Lower leg skin (tissue), 4 donors: ENCODE measurements around the gene CHST15. TPM values are rescaled to one million over a fixed set of nuclear protein-coding genes. Genes with fewer than 3 reads are reported as not detected.

ENCODE experiments used
- DNase-seq, 2 donors: peaks; one replicate each; pipeline ENCODE4 v3.0.0-alpha.2; 2019; ENCODE audit warnings: low spot score in 2 of 2
- H3K4me3 ChIP-seq: fragments of 200-600 bp; sonication (generic); 2 replicates; pipeline ENCODE4 v1.5.1; 2017; ENCODE audit warnings: mild to moderate bottlenecking, low read depth; ENCODE audit not compliant: poor library complexity, severe bottlenecking
- POLR2A ChIP-seq, 2 donors: fragments of 450-650 bp; IDR thresholded peaks; one replicate each; pipeline ENCODE4 v1.6.1; 2016 to 2017; ENCODE audit warnings: antibody characterized with exemption in 2 of 2, mild to moderate bottlenecking in 1 of 2, moderate library complexity in 1 of 2
- WGBS, 2 donors: methylation state at CpG; one replicate each; pipeline ENCODE4 v1.1.5; 2018; 5-methylcytosine and 5-hydroxymethylcytosine counted together
- intact Hi-C: fragments of 100-400 bp; cut with DNase I; formaldehyde crosslinking; loops from one replicate; pipeline ENCODE4 v1.15.0; 2023; ENCODE audit warnings: low total_unique reads
- total RNA-seq, 4 donors: library from RNA; depleted of rRNA; stranded (reverse); fragments of >200 nt; gene quantifications; one replicate each; pipeline ENCODE4 v1.1.0, GENCODE V29; 2016
- TF ChIP-seq, protein P1 (sequence below), 3 donors: fragments of 450-650 bp; IDR thresholded peaks; one replicate each; pipeline ENCODE4 v1.5.1; 2016; ENCODE audit warnings: antibody characterized with exemption in 3 of 3, mild to moderate bottlenecking in 3 of 3, moderate library complexity in 2 of 3

Gene CHST15
- total RNA-seq, 4 donors from 2014 or later = 17.6 to 29.8 (median 19.4) TPM

DNA sequence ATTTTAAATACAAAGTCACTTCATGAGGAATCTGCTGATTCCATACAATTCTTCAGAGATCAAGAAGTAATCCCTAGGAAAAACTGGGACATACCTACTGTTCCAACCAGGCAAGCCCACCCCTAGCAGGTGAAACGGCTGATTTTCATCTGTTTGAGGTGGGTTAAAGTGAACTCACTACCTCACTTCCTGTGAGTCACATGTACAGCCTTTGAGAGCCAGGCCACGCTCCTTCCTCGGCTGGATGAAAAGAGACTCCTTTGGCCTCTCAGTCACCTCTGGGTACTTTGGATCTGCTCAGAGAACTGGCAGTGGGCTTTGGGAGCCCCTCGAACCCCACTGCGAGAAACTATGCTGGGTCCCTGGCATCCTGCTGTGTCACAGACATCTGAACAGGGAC lies 68.2 kb downstream of the CHST15 start:
- WGBS, 2 donors = 85 to 91% methylated on average over 5 of the region's 5 CpGs
- TF ChIP-seq, protein P1, sequence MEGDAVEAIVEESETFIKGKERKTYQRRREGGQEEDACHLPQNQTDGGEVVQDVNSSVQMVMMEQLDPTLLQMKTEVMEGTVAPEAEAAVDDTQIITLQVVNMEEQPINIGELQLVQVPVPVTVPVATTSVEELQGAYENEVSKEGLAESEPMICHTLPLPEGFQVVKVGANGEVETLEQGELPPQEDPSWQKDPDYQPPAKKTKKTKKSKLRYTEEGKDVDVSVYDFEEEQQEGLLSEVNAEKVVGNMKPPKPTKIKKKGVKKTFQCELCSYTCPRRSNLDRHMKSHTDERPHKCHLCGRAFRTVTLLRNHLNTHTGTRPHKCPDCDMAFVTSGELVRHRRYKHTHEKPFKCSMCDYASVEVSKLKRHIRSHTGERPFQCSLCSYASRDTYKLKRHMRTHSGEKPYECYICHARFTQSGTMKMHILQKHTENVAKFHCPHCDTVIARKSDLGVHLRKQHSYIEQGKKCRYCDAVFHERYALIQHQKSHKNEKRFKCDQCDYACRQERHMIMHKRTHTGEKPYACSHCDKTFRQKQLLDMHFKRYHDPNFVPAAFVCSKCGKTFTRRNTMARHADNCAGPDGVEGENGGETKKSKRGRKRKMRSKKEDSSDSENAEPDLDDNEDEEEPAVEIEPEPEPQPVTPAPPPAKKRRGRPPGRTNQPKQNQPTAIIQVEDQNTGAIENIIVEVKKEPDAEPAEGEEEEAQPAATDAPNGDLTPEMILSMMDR (IDR thresholded peaks at IDR 0.05) = no peak
- TF ChIP-seq POLR2A (IDR thresholded peaks at IDR 0.05) = no peak
- intact Hi-C loops = no loop called here
- DNase-seq = no peak
- no peak overlapping the region for H3K4me3 ChIP-seq

DNA sequence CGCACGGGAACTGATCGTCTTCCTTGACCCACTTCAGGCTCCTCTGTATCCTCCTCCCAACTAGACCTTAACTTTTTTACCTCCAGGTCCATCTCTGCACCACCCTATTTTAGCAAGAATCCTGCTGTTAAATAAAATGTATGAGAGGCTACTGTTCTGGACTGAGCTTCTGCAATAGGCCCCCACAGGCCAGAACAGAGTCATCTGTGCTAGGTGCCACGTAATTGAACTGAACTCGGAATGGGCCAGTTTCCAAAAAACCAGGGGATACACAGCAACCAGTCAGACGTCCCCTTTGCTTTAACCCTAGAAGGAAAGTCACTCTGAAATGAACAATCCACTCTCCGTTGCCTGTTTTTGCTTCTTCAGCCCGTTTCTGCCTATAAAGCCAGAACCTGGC lies 71.3 kb downstream of the CHST15 start:
- 66 to 69% methylated on average over 8 of the region's 8 CpGs for WGBS, 2 donors
- no peak for TF ChIP-seq POLR2A (IDR thresholded peaks at IDR 0.05)
- TF ChIP-seq, protein P1 (IDR thresholded peaks at IDR 0.05) = no peak
- intact Hi-C loops = no loop called here
- no peak for DNase-seq
- H3K4me3 ChIP-seq = no peak overlapping the region

DNA sequence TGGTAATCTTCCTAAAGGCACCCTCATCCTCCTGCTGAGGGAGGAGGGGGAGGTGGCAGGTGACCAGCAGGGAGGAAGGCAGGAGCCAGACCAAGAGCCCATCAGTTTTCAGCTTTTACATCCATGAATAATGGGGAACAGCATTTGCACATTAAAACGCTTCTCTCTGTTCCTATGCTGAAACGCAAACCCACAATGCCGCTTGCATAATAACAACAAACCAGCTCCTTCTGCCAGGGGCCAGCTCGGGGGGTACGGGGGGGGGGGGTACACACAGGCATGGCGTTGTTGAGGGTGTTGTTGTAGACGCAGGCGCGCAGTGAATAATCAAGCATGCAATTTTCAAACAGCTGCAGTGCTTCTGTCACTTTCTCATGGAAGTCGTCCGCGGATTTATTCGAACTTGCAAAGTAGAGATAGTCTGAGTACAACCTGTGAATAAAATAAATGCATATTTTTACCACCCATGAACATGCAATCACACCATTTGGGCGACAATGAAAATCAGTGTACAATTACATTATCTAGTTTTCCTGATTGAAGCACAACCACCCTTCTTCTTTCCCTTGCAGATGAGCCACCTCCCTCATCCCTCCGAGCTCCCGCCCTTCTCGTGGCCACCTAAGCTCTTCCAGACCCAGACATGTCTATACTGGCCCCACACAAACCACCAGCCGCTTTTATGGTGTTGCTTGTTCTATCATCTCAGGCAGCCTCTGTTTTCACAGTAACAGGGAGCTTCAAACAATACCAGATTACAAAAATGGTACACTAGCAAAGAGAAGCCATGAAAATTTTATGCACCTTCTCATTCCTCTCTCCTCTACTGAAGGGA lies 72.2 kb downstream of the CHST15 start:
- DNase-seq = no peak
- no peak for TF ChIP-seq POLR2A (IDR thresholded peaks at IDR 0.05)
- TF ChIP-seq, protein P1 (IDR thresholded peaks at IDR 0.05) = no peak
- no peak overlapping the region for H3K4me3 ChIP-seq
- WGBS, 2 donors = 58 to 65% methylated on average over 18 of the region's 18 CpGs
- intact Hi-C loops = no loop called here

DNA sequence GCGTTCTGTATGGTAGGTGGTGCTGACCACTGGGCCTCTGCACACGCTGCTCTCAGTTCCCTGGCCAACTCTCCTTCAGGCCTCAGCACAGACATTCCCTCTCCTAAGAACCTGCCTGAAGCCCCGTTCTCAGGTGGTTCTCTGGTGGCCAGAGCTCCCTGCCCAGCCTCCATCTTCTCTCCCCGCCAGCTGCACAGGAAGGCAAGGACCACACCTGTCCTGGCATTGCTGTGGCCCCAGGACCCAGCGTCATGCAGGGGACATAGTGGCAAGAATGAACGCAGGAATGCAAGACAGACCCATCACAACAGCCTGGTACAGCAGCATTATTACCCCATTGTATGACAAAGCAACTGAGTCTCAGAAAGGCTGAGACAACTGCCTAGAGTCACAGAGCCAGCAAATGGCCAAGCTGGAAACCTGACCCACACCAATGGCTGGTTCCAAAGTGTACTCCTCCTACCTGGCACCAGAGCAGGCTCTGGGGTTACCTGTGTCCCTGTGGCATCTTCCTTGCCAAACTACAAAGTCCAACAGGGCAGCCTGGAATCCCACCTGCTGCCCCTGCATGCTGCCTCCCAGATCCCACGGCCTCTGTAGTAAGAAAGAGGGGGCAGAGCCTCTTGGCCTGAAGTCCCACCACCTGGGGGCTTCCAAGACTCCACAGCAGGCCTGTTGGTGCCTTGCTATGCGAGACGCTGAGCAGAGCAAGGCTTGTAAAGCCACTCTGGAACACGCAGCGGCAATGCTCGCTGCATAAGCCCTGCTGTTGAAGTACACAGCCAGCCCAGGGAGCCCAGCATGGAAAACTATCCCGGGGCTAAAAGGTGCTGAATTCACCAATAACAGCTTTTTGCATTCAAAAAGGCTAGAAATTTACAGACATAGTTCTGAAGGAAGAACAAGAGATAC lies 73.3 kb downstream of the CHST15 start:
- DNase-seq = no peak
- TF ChIP-seq POLR2A (IDR thresholded peaks at IDR 0.05) = no peak
- TF ChIP-seq, protein P1 (IDR thresholded peaks at IDR 0.05) = no peak
- intact Hi-C loops = no loop called here
- H3K4me3 ChIP-seq = no peak overlapping the region
- WGBS, 2 donors = 78 to 79% methylated on average over 13 of the region's 13 CpGs

DNA sequence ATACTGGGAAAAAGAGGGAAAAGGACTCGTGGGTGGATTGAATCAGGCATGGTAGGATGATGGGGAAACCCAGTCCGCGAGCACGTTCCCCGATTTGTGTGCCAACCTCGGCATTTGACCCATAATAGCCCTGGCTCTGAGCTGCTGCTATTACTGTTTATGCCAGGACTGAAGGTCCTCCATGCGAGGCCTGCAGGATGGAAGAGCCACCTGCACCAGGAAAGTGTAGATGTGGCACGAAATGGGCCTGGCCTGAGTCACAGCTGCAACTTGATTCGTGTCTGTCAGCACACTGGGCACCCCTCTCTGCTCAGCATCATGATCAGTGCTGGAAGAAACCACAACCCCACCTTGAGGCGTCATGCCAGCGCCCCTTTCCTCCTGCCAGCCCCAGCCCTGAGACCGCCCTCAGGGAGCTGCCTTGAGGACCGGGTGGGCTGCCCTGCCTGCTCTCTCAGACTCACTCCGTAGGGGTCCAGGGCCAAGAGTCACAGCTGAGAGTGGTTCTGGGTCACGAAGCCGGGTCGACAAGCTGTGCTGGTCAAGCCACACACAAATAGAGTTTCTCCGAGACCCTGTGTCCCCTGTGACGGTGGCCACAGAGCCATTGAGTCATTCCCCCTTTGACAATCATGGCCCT lies 74.4 kb downstream of the CHST15 start:
- WGBS, 2 donors = 86 to 89% methylated on average over 19 of the region's 19 CpGs
- TF ChIP-seq, protein P1 (IDR thresholded peaks at IDR 0.05) = no peak
- TF ChIP-seq POLR2A (IDR thresholded peaks at IDR 0.05) = no peak
- intact Hi-C loops = no loop called here
- no peak for DNase-seq
- no peak overlapping the region for H3K4me3 ChIP-seq
